HCT116 (cell line): ENCODE data around the gene ASS1. TPM values are rescaled to one million over a fixed set of nuclear protein-coding genes. Genes with fewer than 3 reads are reported as not detected.

Experiments
- ATAC-seq: fragments of 200-7000 bp; cut with Tn5 transposase; 2 replicates; pipeline ENCODE4 v1.9.1; 2020; ENCODE audit warnings: mild to moderate bottlenecking, moderate library complexity
- BruUV-seq: library from RNA; stranded (reverse); fragments of 400-500 nt; replicated peaks from 2 replicates; lab custom pipeline; 2021; lab: Mats Ljungman, UMichigan
- CTCF ChIA-PET: fragments of 300-600 bp; sonication (Branson Sonifier 250); formaldehyde crosslinking; loops from one replicate; lab custom pipeline; 2021; ENCODE audit warnings: antibody characterized with exemption; lab: Charles Lee
- POLR2A ChIA-PET: fragments of 300-600, 350-600 bp; sonication (Branson Sonifier 250); formaldehyde crosslinking; loops from one replicate; lab custom pipeline; 2021; ENCODE audit warnings: antibody characterized with exemption; lab: Charles Lee
- RAD21 ChIA-PET, 2 experiments: fragments of 300-600 bp; sonication (Branson Sonifier 250); formaldehyde crosslinking; loops; one replicate each; lab custom pipeline; 2023; ENCODE audit warnings: low total read pairs in 2 of 2; ENCODE audit not compliant: uncharacterized antibody in 2 of 2, unreplicated experiment in 2 of 2, low non-redundant PET in 1 of 2; lab: Charles Lee
- DNase-seq: peaks from one replicate; pipeline ENCODE4 v3.0.0-alpha.2; 2010; ENCODE audit warnings: low read depth, low spot score
- H2AFZ ChIP-seq: fragments of 200-600 bp; shearing (Covaris generic), sonication (generic); 2 replicates; pipeline ENCODE4 v1.6.1; 2017; ENCODE audit warnings: low read depth, mixed run types, mixed read lengths, antibody characterized with exemption, low read length; ENCODE audit not compliant: poor library complexity, severe bottlenecking
- H3K27ac ChIP-seq: 2 replicates; pipeline ENCODE4 v1.5.1; 2012; ENCODE audit warnings: low read depth, low read length
- H3K27me3 ChIP-seq: fragments of 200-600 bp; sonication (generic); 2 replicates; pipeline ENCODE4 v1.6.1; 2016; ENCODE audit warnings: mixed run types, low read length, mixed read lengths; ENCODE audit not compliant: insufficient read depth
- H3K36me3 ChIP-seq, 2 experiments: fragments of 200-500 bp in 1 of 2; fragments of 200-600 bp in 1 of 2; sonication (Bioruptor generic) in 1 of 2; sonication (generic) in 1 of 2; 2 replicates each; pipeline versions ENCODE4 v1.5.1 to v1.6.1; 2014 to 2016; ENCODE audit warnings: low read length in 2 of 2, inconsistent platforms in 1 of 2, mixed read lengths in 1 of 2, mixed run types in 1 of 2; ENCODE audit not compliant: insufficient read depth in 2 of 2, control insufficient read depth in 1 of 2
- H3K4me1 ChIP-seq, 2 experiments: fragments of 200-600 bp in 1 of 2; sonication (generic) in 1 of 2; 2 replicates each; pipeline versions ENCODE4 v1.5.1 to v1.6.1; 2012 to 2017; ENCODE audit warnings: low read length in 2 of 2, inconsistent platforms in 1 of 2, mild to moderate bottlenecking in 1 of 2, mixed read lengths in 1 of 2, mixed run types in 1 of 2, moderate library complexity in 1 of 2; ENCODE audit not compliant: insufficient read depth in 2 of 2, control insufficient read depth in 1 of 2
- H3K4me2 ChIP-seq: fragments of 200-600 bp; sonication (generic); 2 replicates; pipeline ENCODE4 v1.6.1; 2017; ENCODE audit warnings: mixed run types, low read length, mixed read lengths
- H3K4me3 ChIP-seq, 2 experiments: fragments of 200-600 bp in 1 of 2; sonication (generic) in 1 of 2; replicated peaks in 1 of 2; 2 replicates each; pipeline ENCODE4 v1.5.1; 2011 to 2016; ENCODE audit warnings: low read length in 2 of 2, control low read depth in 1 of 2, low read depth in 1 of 2, mild to moderate bottlenecking in 1 of 2, mixed read lengths in 1 of 2, mixed run types in 1 of 2
- H3K79me2 ChIP-seq: fragments of 200-600 bp; sonication (generic); 2 replicates; pipeline ENCODE4 v1.6.1; 2017; ENCODE audit warnings: mild to moderate bottlenecking, mixed run types, low read length, moderate library complexity, mixed read lengths; ENCODE audit not compliant: insufficient read depth
- H3K9ac ChIP-seq: fragments of 200-600 bp; sonication (generic); 2 replicates; pipeline ENCODE4 v1.6.1; 2016; ENCODE audit warnings: low read length, mixed read lengths
- H3K9me2 ChIP-seq: fragments of 200-600 bp; sonication (generic), shearing (Covaris generic); 2 replicates; pipeline ENCODE4 v1.6.1; 2017; ENCODE audit warnings: mixed run types, mild to moderate bottlenecking, moderate library complexity; ENCODE audit not compliant: insufficient read depth
- H3K9me3 ChIP-seq, 2 experiments: fragments of 200-500 bp in 1 of 2; fragments of 200-600 bp in 1 of 2; sonication (Bioruptor generic) in 1 of 2; sonication (generic) in 1 of 2; 2 replicates each; pipeline ENCODE4 v1.6.1; 2014 to 2017; ENCODE audit warnings: low read length in 2 of 2, mixed read lengths in 2 of 2, inconsistent platforms in 1 of 2, low read depth in 1 of 2, mild to moderate bottlenecking in 1 of 2, mixed run types in 1 of 2, moderate library complexity in 1 of 2; ENCODE audit not compliant: control insufficient read depth in 1 of 2, insufficient read depth in 1 of 2
- H4K20me1 ChIP-seq: fragments of 200-600 bp; sonication (generic), shearing (Covaris generic); 2 replicates; pipeline ENCODE4 v1.6.1; 2017; ENCODE audit warnings: mixed run types, mild to moderate bottlenecking, moderate library complexity; ENCODE audit not compliant: insufficient read depth
- CBX3 ChIP-seq: IDR thresholded peaks from 2 replicates; pipeline ENCODE4 v1.6.1; 2012; ENCODE audit warnings: low read depth
- EZH2 ChIP-seq: fragments of 200-600 bp; sonication (generic); IDR thresholded peaks from 2 replicates; pipeline ENCODE4 v1.6.1; 2017; ENCODE audit warnings: antibody characterized with exemption, mixed run types
- JUND ChIP-seq: IDR thresholded peaks from 2 replicates; pipeline ENCODE4 v1.6.1; 2012
- MAX ChIP-seq: IDR thresholded peaks from 2 replicates; pipeline ENCODE4 v1.6.1; 2012
- POLR2AphosphoS5 ChIP-seq: IDR thresholded peaks from 2 replicates; pipeline ENCODE4 v1.6.1; 2011; ENCODE audit warnings: mild to moderate bottlenecking, low read depth, low read length, moderate library complexity
- REST ChIP-seq: IDR thresholded peaks from 2 replicates; pipeline ENCODE4 v1.6.1; 2012; ENCODE audit warnings: low read depth
- SP1 ChIP-seq: IDR thresholded peaks from 2 replicates; pipeline ENCODE4 v1.6.1; 2012; ENCODE audit warnings: low read depth
- YY1 ChIP-seq: IDR thresholded peaks from 2 replicates; pipeline ENCODE4 v1.6.1; 2011; ENCODE audit warnings: low read length, low read depth, moderate library complexity, mild to moderate bottlenecking; ENCODE audit not compliant: insufficient replicate concordance; ENCODE audit errors: extremely low read depth
- intact Hi-C: fragments of 100-400 bp; cut with micrococcal nuclease; formaldehyde crosslinking; loops from 2 replicates; pipeline ENCODE4 v1.10.0; 2022
- total RNA-seq: library from RNA; stranded (reverse); gene quantifications from one replicate; pipeline ENCODE4 v1.2.1, GENCODE V29; 2021; ENCODE audit not compliant: unreplicated experiment

ASS1 gene
- total RNA-seq, 1 experiment from 2014 or later, result 92.6 TPM

- Histone ChIP-seq H3K9me3 (no peaks in the 10 kb centered on the region), H3K4me2 (no peak overlapping the region), H3K4me3 (no peak overlapping the region), H3K36me3 (no peaks in the 10 kb centered on the region), H3K9ac (no peak overlapping the region), H3K79me2 (no peaks in the 10 kb centered on the region), H3K9me2 (no peaks in the 10 kb centered on the region), H2AFZ (no peak overlapping the region), H3K27me3 (no peaks in the 10 kb centered on the region), H3K27ac (no peak overlapping the region), H3K4me1 (peaks cover 2 to 3% of the 10 kb centered on the region in 2 experiments; a peak in 2 of 4 replicates), H4K20me1 (no peaks in the 10 kb centered on the region)
- intact Hi-C loops, result no loop called here
- no peak for ATAC-seq
- ChIA-PET RAD21 (no interaction called here), POLR2A (no interaction called here), CTCF (no interaction called here)
- no peak for DNase-seq
- TF ChIP-seq YY1 (no peak), CBX3 (no peak), MAX (no peak), SP1 (no peak), JUND (no peak), REST (no peak), EZH2 (no peak), POLR2AphosphoS5 (no peak)
- no TSS peak for BruUV-seq
These were observed 87.8 kb downstream of the ASS1 start for GRCh38 chr9:130532426-130533080.
